K562 (cell line): ENCODE measurements around the gene KAT6B. TPM values are rescaled to one million over a fixed set of nuclear protein-coding genes. Genes with fewer than 3 reads are reported as not detected.
A peak's percentile ranks its signal among the peaks of the same experiment; 100 is the strongest.

Experiments
- ATF4 ChIP-seq: fragments of 450-650 bp; formaldehyde crosslinking; IDR thresholded peaks from 2 replicates; pipeline ENCODE4 v1.4.0; 2022; ENCODE audit warnings: mild to moderate bottlenecking, moderate library complexity
- BRCA1 ChIP-seq, 2 experiments: fragments of 450-650 bp in 1 of 2; sonication (generic) in 1 of 2; formaldehyde crosslinking in 1 of 2; IDR thresholded peaks; 2 replicates each; pipeline versions ENCODE4 v1.5.0 to v1.6.1; 2017 to 2020; ENCODE audit warnings: mild to moderate bottlenecking in 1 of 2, missing genetic modification reagents in 1 of 2
- DIDO1 ChIP-seq: fragments of 450-650 bp; IDR thresholded peaks from 2 replicates; pipeline ENCODE4 v1.6.1; 2016; ENCODE audit warnings: low read depth, missing biosample characterization, missing genetic modification characterization
- E4F1 ChIP-seq: fragments of 250-450 bp; sonication (Bioruptor Pico); IDR thresholded peaks from 2 replicates; pipeline ENCODE4 v1.5.0; 2021; ENCODE audit warnings: mild to moderate bottlenecking, borderline replicate concordance
- ETS1 ChIP-seq: conservative IDR thresholded peaks from 2 replicates; pipeline ENCODE4 v1.6.1; 2011; ENCODE audit warnings: low read depth, mild to moderate bottlenecking, low read length; ENCODE audit not compliant: control insufficient read depth
- HCFC1 ChIP-seq: IDR thresholded peaks from 2 replicates; pipeline ENCODE4 v1.6.1; 2012; ENCODE audit warnings: low read depth, low read length, improper control_type of control experiment
- HOXB6 ChIP-seq: fragments of 250-450 bp; sonication (Bioruptor Pico); IDR thresholded peaks from 2 replicates; pipeline ENCODE4 v1.5.1; 2022; ENCODE audit warnings: mild to moderate bottlenecking, borderline replicate concordance
- KAT8 ChIP-seq: fragments of 450-650 bp; IDR thresholded peaks from 2 replicates; pipeline ENCODE4 v1.6.1; 2016; ENCODE audit warnings: low read depth, mild to moderate bottlenecking
- LARP7 ChIP-seq: fragments of 450-650 bp; IDR thresholded peaks from 2 replicates; pipeline ENCODE4 v1.6.1; 2016
- MTA3 ChIP-seq: fragments of 450-650 bp; formaldehyde crosslinking; IDR thresholded peaks from 2 replicates; pipeline ENCODE4 v1.6.1; 2017; ENCODE audit warnings: mild to moderate bottlenecking, borderline replicate concordance
- NELFE ChIP-seq: IDR thresholded peaks from 2 replicates; pipeline ENCODE4 v1.6.1; 2011; ENCODE audit warnings: mild to moderate bottlenecking; ENCODE audit not compliant: insufficient read depth, insufficient read length
- NEUROD1 ChIP-seq: fragments of 150-350 bp; IDR thresholded peaks from 2 replicates; pipeline ENCODE4 v1.6.1; 2014; ENCODE audit warnings: borderline replicate concordance, low read length, low read depth; ENCODE audit not compliant: partially characterized antibody
- POLR2H ChIP-seq: IDR thresholded peaks from 2 replicates; pipeline ENCODE4 v1.6.1; 2016; ENCODE audit warnings: missing genetic modification characterization, low read depth, mild to moderate bottlenecking, control low read depth, missing compliant biosample characterization, moderate library complexity
- RBM34 ChIP-seq: fragments of 200-400 bp; formaldehyde crosslinking; IDR thresholded peaks from 2 replicates; pipeline ENCODE4 v1.6.1; 2018; ENCODE audit warnings: low read length, borderline replicate concordance; ENCODE audit not compliant: insufficient read depth
- RFX5 ChIP-seq: IDR thresholded peaks from 2 replicates; pipeline ENCODE4 v1.6.1; 2011; ENCODE audit warnings: low read depth, mild to moderate bottlenecking, improper control_type of control experiment, low read length
- SOX6 ChIP-seq: fragments of 450-650 bp; IDR thresholded peaks from 2 replicates; pipeline ENCODE4 v1.6.1; 2014; ENCODE audit warnings: mild to moderate bottlenecking
- SREBF2 ChIP-seq: sonication (generic); formaldehyde crosslinking; IDR thresholded peaks from 2 replicates; pipeline ENCODE4 v1.4.0; 2020; ENCODE audit warnings: mild to moderate bottlenecking, missing genetic modification reagents
- TFAP4 ChIP-seq: sonication (generic); formaldehyde crosslinking; IDR thresholded peaks from 2 replicates; pipeline ENCODE4 v1.8.0; 2022; ENCODE audit warnings: missing genetic modification reagents, mild to moderate bottlenecking, moderate library complexity, borderline replicate concordance
- ZNF280A ChIP-seq: fragments of 450-650 bp; IDR thresholded peaks from 2 replicates; pipeline ENCODE4 v1.6.1; 2018; ENCODE audit warnings: mild to moderate bottlenecking, low read depth; ENCODE audit not compliant: partially characterized antibody
- ZNF780A ChIP-seq: fragments of 250-450 bp; sonication (Bioruptor Pico); IDR thresholded peaks from 2 replicates; pipeline ENCODE4 v1.5.0; 2021; ENCODE audit warnings: mild to moderate bottlenecking
- ZNF79 ChIP-seq: fragments of 250-450 bp; sonication (Bioruptor Pico); IDR thresholded peaks from 2 replicates; pipeline ENCODE4 v1.4.0; 2020; ENCODE audit warnings: low read depth, mild to moderate bottlenecking, moderate library complexity
- polyA plus RNA-seq, 8 experiments: library from polyadenylated mRNA; depleted of rRNA in 4 of 8; stranded (reverse) in 5 of 8; unstranded in 3 of 8; fragments of >200 nt; fragmentation: Nextera tagmentation in 2 of 8; fragmentation: Illumina TruSeq in 1 of 8; extraction: Ambion mirVana in 2 of 8; extraction: Trizol in 1 of 8; gene quantifications; 2 replicates each; pipeline versions ENCODE4 v1.2.1 to v1.2.3, GENCODE V29; 2011 to 2014; ENCODE audit warnings: inconsistent platforms in 1 of 8, missing spikeins in 1 of 8
- total RNA-seq, 7 experiments: library from RNA; depleted of rRNA in 6 of 7; stranded (reverse); fragments of >200 nt in 6 of 7; fragmentation: Illumina TruSeq in 2 of 7; extraction: Trizol in 2 of 7; gene quantifications; 2 replicates each; pipeline versions ENCODE4 v1.2.1 to v1.2.3, GENCODE V29; 2011 to 2021; ENCODE audit warnings: low replicate concordance in 1 of 7

The KAT6B gene
- total and polyA plus RNA-seq, 9 of the 15 experiments (the other 6 are each of a cell fraction or from before 2014, with no cell fraction given) = 1.4 to 9.2 (median 6.8) TPM

GRCh38 chr10:74822521-74823089 is 3.8 kb upstream of the KAT6B start (continued):
- TF ChIP-seq E4F1 (CRISPR knock-in tag) (no peak), MTA3 (no peak), LARP7 (no peak), HCFC1 (no peak), SOX6 (peak; percentile 33; the same call in 1 of the 2 replicates), DIDO1 (tag) (no peak), ZNF280A (no peak), NEUROD1 (no peak), RFX5 (no peak), HOXB6 (CRISPR knock-in tag) (no peak), ZNF780A (CRISPR knock-in tag) (no peak), TFAP4 (CRISPR knock-in tag) (no peak; the same call in 1 of the 2 replicates), RBM34 (no peak), BRCA1 (IDR thresholded peaks at IDR 0.05) (no peak), BRCA1 (CRISPR knock-in tag; IDR thresholded peaks at IDR 0.05) (no peak), SREBF2 (CRISPR knock-in tag) (no peak), ATF4 (CRISPR knock-in tag) (no peak), NELFE (no peak), POLR2H (tag) (no peak), ZNF79 (CRISPR knock-in tag) (no peak), ETS1 (no peak), KAT8 (no peak)
